ENCODE results near the gene DIP2C. TPM values are rescaled to one million over a fixed set of nuclear protein-coding genes. Genes with fewer than 3 reads are reported as not detected.

The DIP2C gene
- total RNA-seq, 2 donors from 2014 or later, result 12.3 to 41.8 TPM

GRCh38 chr10:293636-294035, 395.8 kb downstream of the DIP2C start:
- Histone ChIP-seq H3K36me3 (no peaks in the 10 kb centered on the region), H3K27me3 (replicated peaks; ENCODE audit: insufficient read depth) (no peaks in the 10 kb centered on the region), H3K4me3 (no peak overlapping the region), H3K27ac (no peak overlapping the region), H3K9me3 (no peaks in the 10 kb centered on the region), H3K4me1 (replicated peaks) (no peaks in the 10 kb centered on the region)
- whole genome bisulfite sequencing, result 77% methylated on average over 4 of the region's 4 CpGs
- DNase-seq (ENCODE audit: low spot score), result no peak
- intact Hi-C loops (cut with DNase I), result no loop called here
- no peak for TF ChIP-seq POLR2AphosphoS5 (IDR thresholded peaks at IDR 0.05)
- TF ChIP-seq POLR2A (IDR thresholded peaks at IDR 0.05), result no peak
- TF ChIP-seq CTCF (IDR thresholded peaks at IDR 0.05), result no peak

GRCh38 chr10:290026-290725, 399.3 kb downstream of the DIP2C start:
- DNase-seq (ENCODE audit: low spot score), result no peak
- Histone ChIP-seq H3K36me3 (no peaks in the 10 kb centered on the region), H3K4me1 (replicated peaks) (no peaks in the 10 kb centered on the region), H3K27me3 (replicated peaks; ENCODE audit: insufficient read depth) (no peaks in the 10 kb centered on the region), H3K9me3 (no peaks in the 10 kb centered on the region), H3K27ac (no peak overlapping the region), H3K4me3 (no peak overlapping the region)
- no peak for TF ChIP-seq POLR2A (IDR thresholded peaks at IDR 0.05)
- no peak for TF ChIP-seq POLR2AphosphoS5 (IDR thresholded peaks at IDR 0.05)
- no peak for TF ChIP-seq CTCF (IDR thresholded peaks at IDR 0.05)
- 91% methylated on average over 17 of the region's 17 CpGs for WGBS
- intact Hi-C loops (cut with DNase I), result no loop called here

- TF ChIP-seq POLR2A (IDR thresholded peaks at IDR 0.05) (no peak), CTCF (IDR thresholded peaks at IDR 0.05) (no peak), POLR2AphosphoS5 (IDR thresholded peaks at IDR 0.05) (no peak)
- Histone ChIP-seq H3K4me3 (no peak overlapping the region), H3K36me3 (no peaks in the 10 kb centered on the region), H3K27me3 (replicated peaks; ENCODE audit: insufficient read depth) (no peaks in the 10 kb centered on the region), H3K9me3 (no peaks in the 10 kb centered on the region), H3K4me1 (replicated peaks) (no peaks in the 10 kb centered on the region), H3K27ac (no peak overlapping the region)
- intact Hi-C loops (cut with DNase I), result no loop called here
- WGBS, result 92% methylated on average over 8 of the region's 9 CpGs
- DNase-seq (ENCODE audit: low spot score), result no peak
Measured at GRCh38 chr10:289581-289980, 399.9 kb downstream of the DIP2C start.

GRCh38 chr10:288316-289200, 400.9 kb downstream of the DIP2C start:
- intact Hi-C loops (cut with DNase I), result no loop called here
- no peak for TF ChIP-seq POLR2A (IDR thresholded peaks at IDR 0.05)
- no peak for TF ChIP-seq POLR2AphosphoS5 (IDR thresholded peaks at IDR 0.05)
- no peak for TF ChIP-seq CTCF (IDR thresholded peaks at IDR 0.05)
- H3K36me3 ChIP-seq, result no peaks in the 10 kb centered on the region
- 93% methylated on average over 27 of the region's 27 CpGs for WGBS
- H3K4me1 ChIP-seq (replicated peaks), result no peaks in the 10 kb centered on the region
- no peaks in the 10 kb centered on the region for H3K27me3 ChIP-seq (replicated peaks; ENCODE audit: insufficient read depth)
- no peak overlapping the region for H3K27ac ChIP-seq
- no peaks in the 10 kb centered on the region for H3K9me3 ChIP-seq
- no peak for DNase-seq (ENCODE audit: low spot score)
- no peak overlapping the region for H3K4me3 ChIP-seq

Data from prostate gland (tissue), 2 donors.